Stimulated activated CD4-positive, alpha-beta T cell treated with anti-CD3 and anti-CD28 coated beads, Interleukin-1b, Interleukin-23, amount 100 ng/mL, for 24 hours (primary cell): ENCODE results near the gene CDH13.

Experiments
- DNase-seq, 4 experiments: peaks; one replicate each; pipeline ENCODE4 v3.0.0-alpha.2; 2020; ENCODE audit warnings: low read depth in 4 of 4, low spot score in 1 of 4

The CDH13 gene

GRCh38 chr16:82735673-82736091, 108.9 kb downstream of the CDH13 start:
- DNase-seq = no peak

- no peak for DNase-seq
Observed at GRCh38 chr16:82736224-82736623, 109.5 kb downstream of the CDH13 start.

- no peak for DNase-seq
Observed at GRCh38 chr16:82738699-82739098, 111.9 kb downstream of the CDH13 start.

- DNase-seq = no peak
Observed at GRCh38 chr16:82741073-82741615, 114.4 kb downstream of the CDH13 start.

GRCh38 chr16:82744958-82745357, 118.2 kb downstream of the CDH13 start:
- no peak for DNase-seq

GRCh38 chr16:82748026-82748425, 121.3 kb downstream of the CDH13 start:
- no peak for DNase-seq

GRCh38 chr16:82750068-82750467, 123.3 kb downstream of the CDH13 start:
- DNase-seq = no peak

GRCh38 chr16:82751020-82751419, 124.3 kb downstream of the CDH13 start:
- DNase-seq = no peak

GRCh38 chr16:82752172-82752571, 125.4 kb downstream of the CDH13 start:
- no peak for DNase-seq

GRCh38 chr16:82753821-82754220, 127.1 kb downstream of the CDH13 start:
- DNase-seq = no peak

GRCh38 chr16:82754716-82755513, 128.1 kb downstream of the CDH13 start:
- DNase-seq = no peak

- no peak for DNase-seq
Observed at GRCh38 chr16:82755570-82756282, 129.0 kb downstream of the CDH13 start.

GRCh38 chr16:82756283-82756599, 129.5 kb downstream of the CDH13 start:
- DNase-seq = no peak

GRCh38 chr16:82758406-82758805, 131.6 kb downstream of the CDH13 start:
- no peak for DNase-seq

- DNase-seq = no peak
Observed at GRCh38 chr16:82758904-82759303, 132.1 kb downstream of the CDH13 start.

GRCh38 chr16:82761236-82761635, 134.5 kb downstream of the CDH13 start:
- no peak for DNase-seq

GRCh38 chr16:82761858-82762257, 135.1 kb downstream of the CDH13 start:
- no peak for DNase-seq

- DNase-seq = no peak
Observed at GRCh38 chr16:82763371-82763770, 136.6 kb downstream of the CDH13 start.

- no peak for DNase-seq
Observed at GRCh38 chr16:82767198-82767597, 140.4 kb downstream of the CDH13 start.

- DNase-seq = no peak
Observed at GRCh38 chr16:82767808-82768207, 141.0 kb downstream of the CDH13 start.

GRCh38 chr16:82769845-82770244, 143.1 kb downstream of the CDH13 start:
- no peak for DNase-seq

- no peak for DNase-seq
Observed at GRCh38 chr16:82772215-82772614, 145.4 kb downstream of the CDH13 start.
